Ascending aorta (tissue), 2 donors: ENCODE measurements around the gene IMMP2L. TPM values are rescaled to one million over a fixed set of nuclear protein-coding genes. Genes with fewer than 3 reads are reported as not detected.

Experiments used
- DNase-seq, 2 donors: peaks; one replicate each; pipeline ENCODE4 v3.0.0-alpha.2; 2019; ENCODE audit warnings: low spot score in 2 of 2
- H3K27ac ChIP-seq, 2 donors: fragments of 200-600 bp; sonication (generic); one replicate each; pipeline ENCODE4 v1.5.1; 2016 to 2017; ENCODE audit warnings: mild to moderate bottlenecking in 1 of 2
- H3K27me3 ChIP-seq: fragments of 200-600 bp; sonication (generic); one replicate; pipeline ENCODE4 v1.5.1; 2017
- H3K36me3 ChIP-seq, 2 donors: fragments of 200-600 bp; sonication (generic); one replicate each; pipeline ENCODE4 v1.5.1; 2016
- H3K4me1 ChIP-seq, 2 donors: fragments of 200-600 bp; sonication (generic); one replicate each; pipeline ENCODE4 v1.5.1; 2016 to 2017; ENCODE audit warnings: mild to moderate bottlenecking in 1 of 2
- H3K4me3 ChIP-seq, 2 donors: fragments of 200-600 bp; sonication (generic); one replicate each; pipeline ENCODE4 v1.5.1; 2016 to 2017; ENCODE audit warnings: mild to moderate bottlenecking in 1 of 2
- H3K9me3 ChIP-seq, 2 donors: fragments of 200-600 bp; sonication (generic); one replicate each; pipeline ENCODE4 v1.5.1; 2016
- intact Hi-C: fragments of 100-400 bp; cut with DNase I; formaldehyde crosslinking; loops from one replicate; pipeline ENCODE4 v1.15.1; 2023
- total RNA-seq: library from RNA; depleted of rRNA; stranded (reverse); fragments of >200 nt; gene quantifications from one replicate; pipeline ENCODE4 v1.1.0, GENCODE V29; 2016
- TF ChIP-seq, protein P1 (sequence below), 3 experiments: fragments of 200-600 bp in 2 of 3; fragments of 450-650 bp in 1 of 3; sonication (generic) in 2 of 3; IDR thresholded peaks; one replicate each; pipeline ENCODE4 v1.5.1; 2016 to 2019; ENCODE audit warnings: antibody characterized with exemption in 3 of 3, mild to moderate bottlenecking in 1 of 3, moderate library complexity in 1 of 3

The IMMP2L gene
- total RNA-seq, 1 donor from 2014 or later, result 143 TPM

DNA sequence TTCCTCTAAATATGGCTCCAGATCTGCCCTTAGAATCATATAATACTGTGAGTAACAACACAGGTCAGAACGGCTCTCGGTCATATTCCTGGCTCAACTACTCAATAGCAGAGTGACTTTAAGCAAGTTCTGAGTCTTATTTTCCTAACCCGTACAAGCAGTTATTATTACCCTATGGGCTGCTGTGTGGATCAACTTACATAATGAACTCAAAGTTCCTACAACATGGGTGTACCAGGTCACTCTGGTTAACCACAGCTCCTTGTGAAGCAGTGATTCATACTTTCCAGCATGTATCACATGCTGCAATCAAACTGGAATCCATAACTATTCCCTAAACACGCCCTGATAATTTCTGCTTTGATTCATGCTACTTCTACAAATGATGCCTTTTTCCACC is 364.0 kb downstream of the IMMP2L start:
- Histone ChIP-seq H3K4me1 (no peaks in the 10 kb centered on the region), H3K27me3 (no peaks in the 10 kb centered on the region), H3K9me3 (peaks cover 0 to 9% of the 10 kb centered on the region in 2 donors), H3K4me3 (no peak overlapping the region), H3K36me3 (no peaks in the 10 kb centered on the region), H3K27ac (no peak overlapping the region)
- intact Hi-C loops, result no loop called here
- no peak for DNase-seq
- TF ChIP-seq, protein P1, sequence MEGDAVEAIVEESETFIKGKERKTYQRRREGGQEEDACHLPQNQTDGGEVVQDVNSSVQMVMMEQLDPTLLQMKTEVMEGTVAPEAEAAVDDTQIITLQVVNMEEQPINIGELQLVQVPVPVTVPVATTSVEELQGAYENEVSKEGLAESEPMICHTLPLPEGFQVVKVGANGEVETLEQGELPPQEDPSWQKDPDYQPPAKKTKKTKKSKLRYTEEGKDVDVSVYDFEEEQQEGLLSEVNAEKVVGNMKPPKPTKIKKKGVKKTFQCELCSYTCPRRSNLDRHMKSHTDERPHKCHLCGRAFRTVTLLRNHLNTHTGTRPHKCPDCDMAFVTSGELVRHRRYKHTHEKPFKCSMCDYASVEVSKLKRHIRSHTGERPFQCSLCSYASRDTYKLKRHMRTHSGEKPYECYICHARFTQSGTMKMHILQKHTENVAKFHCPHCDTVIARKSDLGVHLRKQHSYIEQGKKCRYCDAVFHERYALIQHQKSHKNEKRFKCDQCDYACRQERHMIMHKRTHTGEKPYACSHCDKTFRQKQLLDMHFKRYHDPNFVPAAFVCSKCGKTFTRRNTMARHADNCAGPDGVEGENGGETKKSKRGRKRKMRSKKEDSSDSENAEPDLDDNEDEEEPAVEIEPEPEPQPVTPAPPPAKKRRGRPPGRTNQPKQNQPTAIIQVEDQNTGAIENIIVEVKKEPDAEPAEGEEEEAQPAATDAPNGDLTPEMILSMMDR (IDR thresholded peaks at IDR 0.05), result no peak

DNA sequence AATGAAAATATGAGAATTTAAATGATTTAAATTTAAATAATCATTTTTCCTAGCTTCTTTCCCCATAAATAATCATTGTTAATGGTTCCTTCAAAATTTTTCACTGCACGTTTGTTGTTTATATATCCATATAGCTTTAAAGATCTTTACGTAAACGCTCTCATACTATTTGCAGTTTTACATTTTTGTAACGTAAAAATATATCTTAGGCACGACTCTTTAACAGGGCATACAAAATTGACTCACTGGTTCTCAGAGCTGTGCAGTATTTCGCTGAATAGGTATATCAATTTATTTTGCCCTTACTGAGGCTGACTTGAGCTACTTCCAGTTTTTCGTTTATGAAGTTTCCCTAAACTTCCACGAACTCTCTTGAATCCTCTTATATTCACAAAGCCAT is 365.6 kb downstream of the IMMP2L start:
- Histone ChIP-seq H3K4me1 (no peaks in the 10 kb centered on the region), H3K9me3 (peaks cover 0 to 2% of the 10 kb centered on the region in 2 donors), H3K36me3 (no peaks in the 10 kb centered on the region), H3K27ac (no peak overlapping the region), H3K4me3 (no peak overlapping the region), H3K27me3 (no peaks in the 10 kb centered on the region)
- TF ChIP-seq, protein P1 (IDR thresholded peaks at IDR 0.05), result no peak
- DNase-seq, result no peak
- intact Hi-C loops, result no loop called here

DNA sequence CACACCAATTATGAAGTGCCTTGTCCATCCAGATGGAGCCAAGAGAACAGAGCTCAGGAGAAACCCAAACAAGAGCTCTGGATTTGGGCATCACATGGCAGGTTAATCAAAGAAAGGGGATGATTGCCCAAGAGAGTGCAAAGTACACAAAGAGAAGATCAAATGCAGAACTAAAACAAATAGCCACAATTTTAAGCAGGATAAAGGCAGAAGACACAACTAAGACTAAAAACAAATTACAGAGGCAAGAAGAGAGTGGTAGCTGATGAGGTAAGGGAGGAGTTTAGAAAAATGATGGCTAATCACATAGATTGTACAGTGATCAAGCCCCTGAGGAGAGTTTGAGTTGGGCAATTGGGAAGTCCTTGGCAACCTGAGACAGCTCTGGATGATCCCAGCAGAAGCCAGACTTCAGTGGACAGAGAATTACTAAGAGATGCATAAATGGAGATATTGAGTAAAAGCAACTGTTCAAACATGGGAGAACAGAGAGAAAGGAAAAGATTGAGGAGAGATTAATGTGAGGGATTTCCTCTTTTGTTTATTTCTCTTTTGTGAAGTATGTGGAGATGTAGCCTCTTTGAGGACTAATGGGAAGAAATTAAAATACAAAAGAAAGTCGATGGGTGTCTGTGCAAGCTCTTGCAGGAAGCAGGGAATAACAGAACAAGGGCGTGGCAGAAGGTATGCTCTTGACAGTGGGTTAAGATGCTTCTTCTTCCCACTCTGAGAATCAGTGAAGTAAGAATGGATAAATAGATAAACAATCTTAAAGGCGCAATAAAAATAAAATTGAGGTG is 369.5 kb downstream of the IMMP2L start:
- DNase-seq, result no peak
- Histone ChIP-seq H3K36me3 (no peaks in the 10 kb centered on the region), H3K4me1 (no peaks in the 10 kb centered on the region), H3K9me3 (no peaks in the 10 kb centered on the region), H3K27ac (no peak overlapping the region), H3K4me3 (no peak overlapping the region), H3K27me3 (no peaks in the 10 kb centered on the region)
- TF ChIP-seq, protein P1 (IDR thresholded peaks at IDR 0.05), result no peak
- intact Hi-C loops, result no loop called here

DNA sequence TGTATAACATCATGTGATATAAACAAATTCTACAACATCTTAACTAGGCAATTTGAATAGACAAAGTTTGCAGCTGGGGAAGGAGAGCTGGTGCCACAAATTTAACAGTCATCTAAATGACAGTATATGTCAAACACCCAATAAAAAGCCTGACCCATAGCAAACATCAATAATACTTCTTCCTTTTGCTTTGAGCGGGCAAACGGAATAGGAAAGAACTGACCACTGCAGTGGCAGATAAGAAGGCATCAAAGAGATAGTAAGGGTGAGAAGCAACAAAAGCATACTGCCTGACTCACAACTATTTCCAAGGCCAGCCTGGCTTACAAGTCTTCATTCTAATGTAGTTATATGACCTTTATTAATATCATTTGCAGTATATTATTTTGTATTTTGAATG is 371.5 kb downstream of the IMMP2L start:
- no peak overlapping the region for H3K27ac ChIP-seq
- intact Hi-C loops, result no loop called here
- no peak overlapping the region for H3K4me3 ChIP-seq
- H3K4me1 ChIP-seq, result no peaks in the 10 kb centered on the region
- no peak for DNase-seq
- TF ChIP-seq, protein P1 (IDR thresholded peaks at IDR 0.05), result no peak
- no peaks in the 10 kb centered on the region for H3K36me3 ChIP-seq
- no peaks in the 10 kb centered on the region for H3K9me3 ChIP-seq
- no peaks in the 10 kb centered on the region for H3K27me3 ChIP-seq

DNA sequence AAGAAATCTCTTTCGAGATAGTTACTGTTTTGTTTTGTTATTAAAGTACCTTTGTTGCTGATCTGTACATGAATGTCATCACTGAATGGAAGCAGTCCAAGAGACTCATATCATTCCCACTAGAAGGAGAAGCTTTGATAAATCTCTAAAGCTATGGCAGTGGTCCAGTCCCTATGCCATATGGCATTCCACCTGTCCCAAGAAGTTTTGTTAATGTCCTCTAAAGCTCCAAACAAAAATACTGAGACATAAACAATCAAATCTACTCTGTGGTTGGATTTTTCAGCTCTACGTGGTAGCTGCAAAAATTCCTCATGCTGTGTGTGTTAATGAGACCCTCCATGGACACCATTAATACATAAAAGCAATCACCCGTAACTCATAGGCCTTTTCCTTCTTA is 377.3 kb downstream of the IMMP2L start:
- H3K36me3 ChIP-seq, result no peaks in the 10 kb centered on the region
- TF ChIP-seq, protein P1 (IDR thresholded peaks at IDR 0.05), result no peak
- no peaks in the 10 kb centered on the region for H3K4me1 ChIP-seq
- intact Hi-C loops, result no loop called here
- no peak overlapping the region for H3K27ac ChIP-seq
- H3K27me3 ChIP-seq, result no peaks in the 10 kb centered on the region
- no peak overlapping the region for H3K4me3 ChIP-seq
- H3K9me3 ChIP-seq, result no peaks in the 10 kb centered on the region
- DNase-seq, result no peak
